KBM-7 (cell line): ENCODE results near the gene RPS25.
A peak's percentile ranks its signal among the peaks of the same experiment; 100 is the strongest.
"Not testable (repeated sequence)": the region's sequence is repeated elsewhere in the genome, so short reads cannot be mapped to it uniquely, and the experiment has no call there.

Source experiments
- DNase-seq: peaks from one replicate; pipeline ENCODE4 v3.0.0-alpha.2; 2015
- in situ Hi-C: fragments of 300-500 bp; cut with MboI; formaldehyde crosslinking; loops from 2 replicates; pipeline ENCODE4 v1.14.3; 2020; ENCODE audit warnings: low sequenced_read_pairs, low pct_unique_long_range_greater_than_20kb, mixed read lengths

RPS25 gene

GRCh38 chr11:119018074-119018938 lies at the start of gene RPS25, which contains the start of gene TRAPPC4:
Gene RPS25 (minus strand): TSS chr11:119018343. CDS start chr11:119018284, 59 bp downstream.
Gene TRAPPC4 (plus strand): TSS chr11:119018766. CDS start chr11:119018796, 30 bp downstream.
- in situ Hi-C loops = no loop called here

GRCh38 chr11:119067371-119068222 lies 49.5 kb upstream of the RPS25 start, which contains the start of gene VPS11:
Gene VPS11 (plus strand): TSS chr11:119067818. CDS start chr11:119067824, 6 bp downstream.
- DNase-seq = peak; percentile 94
- in situ Hi-C loops = no loop called here

More at GRCh38 chr11:119018074-119018938, at the start of gene RPS25, which contains the start of gene TRAPPC4:
- DNase-seq = peak; percentile 97

- peak; percentile 67 for DNase-seq
- in situ Hi-C loops = no loop called here
Measured at GRCh38 chr11:119065369-119065768, 47.2 kb upstream of the RPS25 start.

GRCh38 chr11:119062779-119063178 lies 44.6 kb upstream of the RPS25 start:
- in situ Hi-C loops = no loop called here
- no peak for DNase-seq

- DNase-seq = no peak
- in situ Hi-C loops = no loop called here
Measured at GRCh38 chr11:119061256-119061655, 43.1 kb upstream of the RPS25 start.

- in situ Hi-C loops, DNase-seq: not testable (repeated sequence)
Measured at GRCh38 chr11:119059128-119059527, 41.0 kb upstream of the RPS25 start.

GRCh38 chr11:119057000-119057769 lies 39.0 kb upstream of the RPS25 start, which contains the start of gene HYOU1:
Gene HYOU1 (minus strand): TSS chr11:119057205. CDS start chr11:119056160, 1,045 bp downstream.
- in situ Hi-C loops = no loop called here
- peak; percentile 94 for DNase-seq

GRCh38 chr11:119056421-119056999 lies 38.4 kb upstream of the RPS25 start:
- in situ Hi-C loops = no loop called here
- DNase-seq = no peak

- DNase-seq = peak; percentile 55
- in situ Hi-C loops = no loop called here
Measured at GRCh38 chr11:119055901-119056300, 37.8 kb upstream of the RPS25 start.

- DNase-seq = no peak
- in situ Hi-C loops = no loop called here
Measured at GRCh38 chr11:119054418-119054817, 36.3 kb upstream of the RPS25 start.

- in situ Hi-C loops = no loop called here
Measured at GRCh38 chr11:119052163-119052814, 34.1 kb upstream of the RPS25 start.

GRCh38 chr11:119051440-119052162 lies 33.5 kb upstream of the RPS25 start:
- in situ Hi-C loops = no loop called here
- no peak for DNase-seq

More at GRCh38 chr11:119052163-119052814, 34.1 kb upstream of the RPS25 start:
- DNase-seq = no peak

- no peak for DNase-seq
- in situ Hi-C loops = no loop called here
Measured at GRCh38 chr11:119049081-119049480, 30.9 kb upstream of the RPS25 start.

- DNase-seq = no peak
- in situ Hi-C loops = no loop called here
Measured at GRCh38 chr11:119048644-119049043, 30.5 kb upstream of the RPS25 start.

GRCh38 chr11:119047205-119047604 lies 29.1 kb upstream of the RPS25 start:
- DNase-seq = no peak
- in situ Hi-C loops = no loop called here

GRCh38 chr11:119046489-119046888 lies 28.3 kb upstream of the RPS25 start:
- in situ Hi-C loops = no loop called here
- no peak for DNase-seq

GRCh38 chr11:119044708-119045107 lies 26.6 kb upstream of the RPS25 start:
- DNase-seq = no peak
- in situ Hi-C loops = no loop called here
